Keratinocyte (primary cell): Measurements from ENCODE around the gene ATF7IP.

ENCODE experiments used
- CTCF ChIP-seq, 3 experiments: IDR thresholded peaks in 1 of 3; conservative IDR thresholded peaks in 1 of 3; optimal IDR thresholded peaks in 1 of 3; 2 replicates in 2 of 3; 3 replicates in 1 of 3; pipeline versions ENCODE3 to v1.5.1; 2011; ENCODE audit warnings: low read length in 3 of 3, mild to moderate bottlenecking in 3 of 3, moderate library complexity in 2 of 3, control low read depth in 1 of 3, inconsistent platforms in 1 of 3; ENCODE audit not compliant: insufficient read depth in 2 of 3; ENCODE audit errors: extremely low read depth in 1 of 3
- EZH2 ChIP-seq: IDR thresholded peaks from one replicate; pipeline ENCODE4 v1.6.1; 2012; ENCODE audit warnings: inconsistent platforms, mild to moderate bottlenecking, low read length, moderate library complexity

- no peak for TF ChIP-seq CTCF (optimal IDR thresholded peaks at IDR 0.05 in 1 of 3, IDR thresholded peaks at IDR 0.05 in 1 of 3, conservative IDR thresholded peaks at IDR 0.05 in 1 of 3; ENCODE audit: extremely low read depth in 1 of 3, insufficient read depth in 2 of 3, low read length in 3 of 3)
- TF ChIP-seq EZH2 = no peak
Observed at GRCh38 chr12:14395074-14395778, 29.7 kb downstream of the ATF7IP start.
